NCI-H2107 treated with DMSO at 0.1 percent for 48 hours (cell line): ENCODE measurements around the gene SRPK1.
"Not testable (repeated sequence)": the region's sequence is repeated elsewhere in the genome, so short reads cannot be mapped to it uniquely, and the experiment has no call there.

Source experiments
- DNase-seq: peaks from one replicate; lab custom pipeline; 2025; ENCODE audit not compliant: unreplicated experiment; lab: John Stamatoyannopoulos, UW

The SRPK1 gene

DNA sequence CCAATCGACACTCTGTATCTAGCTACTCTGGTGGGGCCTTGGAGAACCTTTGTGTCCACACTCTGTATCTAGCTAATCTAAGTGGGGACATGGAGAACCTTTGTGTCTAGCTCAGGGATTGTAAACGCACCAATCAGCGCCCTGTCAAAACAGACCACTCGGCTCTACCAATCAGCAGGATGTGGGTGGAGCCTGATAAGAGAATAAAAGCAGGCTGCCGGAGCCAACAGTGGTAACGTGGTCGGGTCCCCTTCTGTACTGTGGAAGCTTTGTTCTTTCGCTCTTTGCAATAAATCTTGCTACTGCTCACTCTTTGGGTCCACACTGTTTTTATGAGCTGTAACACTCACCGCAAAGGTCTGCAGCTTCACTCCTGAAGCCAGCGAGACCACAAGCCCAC, 11.0 kb upstream of the SRPK1 start:
- not testable (repeated sequence) for DNase-seq

DNA sequence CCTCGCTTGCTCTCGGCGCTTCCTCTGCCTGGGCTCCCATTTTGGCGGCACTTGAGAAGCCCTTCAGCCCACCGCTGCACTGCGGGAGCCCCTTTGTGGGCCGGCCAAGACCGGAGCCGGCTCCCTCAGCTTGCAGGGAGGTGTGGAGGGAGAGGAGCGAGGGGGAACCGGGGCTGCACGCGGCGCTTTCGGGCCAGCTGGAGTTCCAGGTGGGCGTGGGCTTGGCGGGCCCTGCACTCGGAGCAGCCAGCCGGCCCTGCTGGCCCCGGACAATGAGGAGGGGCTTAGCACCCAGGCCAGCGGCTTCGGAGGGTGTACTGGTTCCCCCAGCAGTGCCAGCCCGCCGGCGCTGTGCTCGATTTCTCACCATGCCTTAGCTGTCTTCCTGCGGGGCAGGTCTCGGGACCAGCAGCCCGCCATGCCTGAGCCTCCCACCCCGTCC, 10.2 kb upstream of the SRPK1 start:
- DNase-seq: no peak

DNA sequence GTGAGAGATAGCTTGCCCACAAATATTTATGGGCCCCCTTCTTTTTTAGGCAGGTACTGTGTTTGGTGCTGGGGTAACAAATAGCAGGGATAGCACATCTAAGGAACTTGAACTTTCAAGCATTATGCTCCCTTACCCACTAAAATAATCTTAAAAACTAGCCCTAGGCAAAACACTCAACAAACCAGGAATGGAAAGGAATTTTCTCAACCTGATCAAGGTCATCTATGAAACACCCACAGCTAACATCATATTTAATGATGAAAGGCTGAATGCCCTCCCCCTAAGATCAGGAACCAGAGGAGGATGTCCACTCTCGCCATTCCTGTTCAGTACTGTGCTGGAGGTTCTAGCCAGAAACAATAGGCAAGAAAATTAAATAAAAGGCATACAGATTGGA, 8.7 kb upstream of the SRPK1 start:
- DNase-seq: no peak

DNA sequence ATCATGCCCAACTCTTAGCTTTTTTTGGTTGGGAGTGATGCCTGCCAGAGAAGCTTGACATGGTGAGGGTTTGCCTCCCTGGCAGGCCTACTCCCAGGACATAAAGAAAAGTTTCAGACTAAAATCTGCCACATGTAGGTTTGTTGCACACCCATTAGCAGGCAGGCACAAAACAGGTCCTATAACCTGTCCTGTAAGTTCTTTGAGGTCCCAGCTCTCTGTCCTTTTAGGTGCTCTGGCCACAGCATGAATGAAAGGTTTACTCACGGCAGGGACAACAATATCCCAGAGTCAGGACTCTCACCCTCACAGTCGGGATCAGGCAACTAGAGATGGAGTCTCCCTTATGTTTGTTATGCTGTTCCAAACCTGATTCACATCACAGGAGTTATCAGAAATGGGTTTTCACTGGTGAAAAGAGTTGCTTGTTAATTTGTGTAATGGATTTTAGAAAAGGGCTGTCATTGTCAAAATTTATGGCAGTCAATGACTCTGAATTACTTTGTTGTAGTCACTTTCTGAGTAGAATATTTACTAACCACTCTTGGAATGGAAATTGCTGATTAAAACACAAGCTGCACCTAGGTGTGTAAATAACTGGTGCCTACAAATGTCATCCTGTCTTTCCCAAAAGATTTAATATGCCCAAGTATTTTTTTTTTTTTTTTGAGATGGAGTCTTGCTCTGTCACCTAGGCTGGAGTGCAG, 5.8 kb upstream of the SRPK1 start:
- no peak for DNase-seq

DNA sequence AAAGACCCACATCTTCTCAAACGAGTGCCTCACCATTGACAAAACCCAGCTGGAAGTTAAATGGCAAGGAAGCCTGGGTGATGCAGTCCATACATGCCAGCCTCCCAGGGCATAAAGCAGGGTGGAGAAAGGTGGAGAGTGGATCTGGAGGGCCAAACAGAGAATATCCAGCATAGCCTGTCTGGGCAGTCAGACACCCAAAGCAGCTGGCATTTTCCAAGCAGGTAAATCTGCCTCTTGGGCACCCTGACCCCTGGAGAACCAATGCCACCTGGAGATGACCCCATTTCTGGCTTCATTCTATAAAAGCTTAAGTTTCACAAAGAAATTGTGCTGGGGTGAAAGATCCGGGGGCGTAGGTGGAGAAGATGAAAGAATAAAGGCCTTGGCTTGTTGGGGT, 5.1 kb upstream of the SRPK1 start:
- no peak for DNase-seq

DNA sequence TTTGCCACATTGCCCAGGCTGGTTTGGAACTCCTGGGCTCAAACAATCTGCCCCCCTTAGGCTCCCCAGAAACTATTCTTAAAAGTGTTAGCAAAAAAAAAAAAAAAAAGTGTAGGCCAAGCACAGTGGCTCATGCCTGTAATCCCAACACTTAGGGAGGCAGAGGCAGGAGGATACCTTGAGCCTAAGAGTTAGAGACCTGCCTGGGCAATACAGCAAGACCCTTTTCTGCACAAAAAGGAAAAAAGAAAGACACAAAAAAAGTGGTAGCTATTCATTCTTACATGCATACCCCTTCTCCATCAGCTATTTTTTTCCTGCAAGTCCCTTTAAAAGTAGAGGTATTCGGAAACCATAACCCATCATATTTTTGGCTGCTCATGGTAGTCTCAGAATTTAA, 3.2 kb upstream of the SRPK1 start:
- no peak for DNase-seq

DNA sequence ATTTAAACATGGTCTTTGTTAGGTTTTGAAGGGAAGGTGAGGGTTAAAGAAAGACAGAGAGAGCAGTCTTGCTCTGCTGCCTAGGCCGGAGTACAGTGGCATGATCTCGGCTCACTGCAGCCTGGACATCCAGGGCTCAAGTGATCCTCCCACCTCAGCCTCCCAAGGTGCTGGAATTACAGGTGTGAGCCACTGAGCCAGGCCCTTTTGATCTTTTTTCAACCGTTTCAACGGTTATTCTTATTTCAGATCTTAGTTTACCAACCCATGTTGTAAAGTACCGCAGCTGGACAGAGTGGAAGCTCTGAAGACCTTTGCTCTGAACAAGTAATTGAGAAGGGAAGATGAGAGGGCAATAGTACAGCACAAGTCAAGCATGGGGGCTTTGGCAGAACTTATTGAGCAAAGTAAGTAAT, 1.2 kb upstream of the SRPK1 start:
- DNase-seq: no peak

DNA sequence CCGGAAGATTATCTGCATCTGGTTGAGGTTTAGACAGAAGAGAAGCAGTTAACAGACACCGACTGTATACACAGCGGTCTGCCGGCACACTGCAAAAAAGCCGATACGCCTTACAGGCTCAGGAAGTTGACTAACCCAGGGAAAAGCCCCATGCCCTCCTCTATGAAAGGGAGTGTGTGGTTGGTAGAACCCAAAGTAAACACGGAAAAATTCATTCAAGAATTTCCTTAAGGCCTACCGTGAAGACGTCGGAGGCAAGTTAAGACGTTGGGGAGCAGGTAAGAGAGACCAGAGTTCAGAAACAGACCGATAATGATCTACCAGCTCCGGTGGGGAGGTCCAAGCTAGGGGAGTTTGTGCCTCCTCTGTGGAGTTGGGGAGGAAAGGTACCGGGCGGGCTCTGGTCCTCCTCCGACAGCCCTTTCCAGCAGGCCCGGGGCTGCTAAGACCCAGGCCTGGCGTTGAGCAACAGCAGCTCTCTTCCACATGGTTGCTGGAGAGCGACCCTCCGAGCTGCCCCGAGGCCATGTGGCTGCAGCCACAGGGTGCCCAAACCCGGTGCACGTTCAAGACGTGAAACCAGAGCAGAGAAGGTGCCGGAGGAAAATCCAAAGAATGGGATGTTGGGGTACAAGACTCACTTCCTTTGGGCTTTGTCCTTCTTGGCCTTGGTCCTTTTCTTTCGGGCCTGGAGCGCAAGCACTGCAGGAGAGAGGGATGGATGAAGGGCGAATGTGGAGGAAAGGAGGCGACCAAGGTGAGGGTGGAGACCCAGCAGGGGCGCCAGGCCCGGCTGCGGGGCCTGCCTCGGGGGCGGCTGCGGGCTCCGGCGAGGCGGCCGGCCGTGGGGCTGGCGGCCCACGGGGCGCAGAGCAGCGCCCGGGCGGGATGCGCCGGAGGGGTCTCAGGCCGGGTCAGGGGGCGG, 809 bp downstream of the SRPK1 start:
- no peak for DNase-seq

DNA sequence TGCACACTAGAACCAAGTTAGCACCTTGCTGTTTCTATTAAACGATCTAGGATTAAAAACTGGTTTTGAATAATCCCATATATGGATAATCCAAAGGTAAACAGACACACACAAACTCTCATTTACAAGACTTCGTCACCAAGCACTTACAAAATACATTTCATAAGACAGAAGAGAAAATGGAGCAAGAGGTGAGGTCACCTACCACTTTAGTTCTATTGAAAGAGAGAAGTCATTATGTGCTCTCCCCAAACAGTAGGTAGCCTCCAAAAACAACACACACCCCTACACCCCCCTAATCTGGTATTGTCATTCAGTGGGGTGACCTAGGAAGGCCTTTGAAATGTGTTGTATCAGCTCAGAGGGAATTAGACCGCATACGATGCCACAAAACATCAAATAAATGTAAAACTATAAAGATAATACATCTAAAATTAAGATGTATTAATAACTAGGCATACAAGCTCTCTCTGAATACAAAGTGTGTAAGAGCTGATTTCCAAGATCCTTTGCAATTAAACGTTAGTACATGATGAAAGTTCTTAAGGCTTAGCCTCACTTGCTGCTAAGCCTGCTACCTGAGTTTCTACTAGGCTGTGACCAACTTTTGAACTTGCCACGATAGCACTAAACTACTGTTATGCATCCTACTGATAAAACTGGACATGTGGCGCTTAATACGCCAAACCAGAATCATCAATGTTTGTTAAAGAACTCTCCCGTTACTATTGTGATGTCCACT, 1.6 kb downstream of the SRPK1 start:
- DNase-seq: no peak

DNA sequence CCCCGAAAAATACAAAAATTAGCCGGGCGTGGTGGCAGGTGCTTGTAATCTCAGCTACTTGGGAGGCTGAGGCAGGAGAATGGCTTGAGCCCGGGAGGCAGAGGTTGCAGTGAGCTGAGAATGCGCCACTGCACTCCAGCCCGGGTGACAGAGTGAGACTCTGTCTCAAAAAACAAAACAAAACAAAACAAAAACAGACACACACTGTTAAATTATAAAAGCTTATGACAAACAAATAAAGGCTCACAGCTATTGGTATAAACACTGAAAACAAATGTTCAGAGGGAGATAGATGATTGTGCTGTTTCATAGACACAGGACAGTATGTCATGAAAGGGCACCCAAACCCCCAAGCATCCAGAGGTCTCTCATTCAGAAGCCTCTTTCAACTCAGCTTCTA, 4.0 kb downstream of the SRPK1 start:
- DNase-seq: not testable (repeated sequence)

DNA sequence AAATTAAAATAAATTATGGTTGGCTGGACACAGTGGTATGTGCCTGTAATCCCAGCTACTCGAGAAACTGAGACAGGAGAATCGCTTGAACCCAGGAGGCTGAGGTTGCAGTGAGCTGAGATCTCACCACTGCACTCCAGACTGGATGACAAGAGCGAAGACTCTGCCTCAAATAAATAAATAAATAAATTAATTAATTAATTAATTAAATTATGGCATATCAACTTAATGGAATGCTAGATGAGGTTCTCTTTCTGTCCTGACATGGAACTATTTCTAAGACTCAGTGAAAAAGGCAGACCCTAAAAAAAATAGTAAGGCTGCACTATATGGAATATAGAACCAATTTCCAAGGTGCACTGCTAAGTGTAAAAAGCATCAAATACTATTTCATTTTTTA, 4.8 kb downstream of the SRPK1 start:
- no peak for DNase-seq

DNA sequence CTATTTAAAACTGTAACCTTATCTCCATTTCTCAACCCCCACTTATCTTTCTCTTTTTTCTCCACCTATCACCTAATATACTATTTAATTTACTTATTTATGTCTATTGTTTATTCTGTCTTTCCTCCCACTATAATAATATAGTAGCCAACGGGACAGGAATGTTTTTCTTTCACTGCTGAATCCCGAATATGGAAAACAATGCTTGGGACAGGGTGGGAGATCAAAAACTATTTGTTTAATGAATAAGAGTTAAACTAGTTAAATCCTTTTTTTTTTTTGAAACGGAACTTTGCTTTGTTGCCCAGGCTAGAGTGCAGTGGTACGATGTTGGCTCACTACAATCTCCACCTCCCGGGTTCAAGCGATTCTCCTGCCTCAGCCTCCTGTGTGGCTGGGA, 6.4 kb downstream of the SRPK1 start:
- DNase-seq: no peak

DNA sequence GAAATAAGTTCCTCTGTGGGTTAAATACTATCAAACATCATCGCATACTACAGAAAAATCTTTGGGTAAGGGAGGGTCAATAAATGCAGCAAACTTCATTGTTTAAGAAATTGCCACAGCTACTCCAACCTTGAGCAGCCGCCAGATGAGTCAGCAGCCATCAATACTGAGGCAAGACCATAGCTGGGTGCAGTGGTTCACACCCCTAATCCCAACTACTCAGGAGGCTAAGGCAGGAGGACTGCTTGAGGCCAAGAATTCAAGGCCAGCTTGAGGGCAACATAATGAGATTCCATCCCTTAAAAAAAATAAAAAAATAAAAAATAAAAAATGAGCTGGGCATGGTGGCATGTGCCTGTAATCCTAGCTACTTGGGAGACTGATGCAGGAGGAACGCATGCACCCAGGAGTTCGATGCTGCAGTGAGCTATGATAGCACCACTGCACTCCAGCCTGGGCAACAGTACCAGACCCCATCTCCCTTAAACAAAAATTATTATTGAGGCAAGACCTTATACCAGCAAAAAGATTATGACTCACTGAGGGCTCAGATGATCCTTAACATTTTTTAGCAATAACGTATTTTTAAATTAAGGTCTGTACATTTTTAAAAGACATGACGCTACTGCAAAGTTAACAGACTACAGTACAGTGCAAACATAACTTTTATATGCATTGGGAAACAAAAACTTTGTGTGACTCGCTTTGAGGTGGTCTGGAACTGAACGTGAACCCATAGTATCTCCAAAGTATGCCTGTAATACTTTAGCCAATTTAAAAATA, 8.8 kb downstream of the SRPK1 start:
- DNase-seq: no peak

DNA sequence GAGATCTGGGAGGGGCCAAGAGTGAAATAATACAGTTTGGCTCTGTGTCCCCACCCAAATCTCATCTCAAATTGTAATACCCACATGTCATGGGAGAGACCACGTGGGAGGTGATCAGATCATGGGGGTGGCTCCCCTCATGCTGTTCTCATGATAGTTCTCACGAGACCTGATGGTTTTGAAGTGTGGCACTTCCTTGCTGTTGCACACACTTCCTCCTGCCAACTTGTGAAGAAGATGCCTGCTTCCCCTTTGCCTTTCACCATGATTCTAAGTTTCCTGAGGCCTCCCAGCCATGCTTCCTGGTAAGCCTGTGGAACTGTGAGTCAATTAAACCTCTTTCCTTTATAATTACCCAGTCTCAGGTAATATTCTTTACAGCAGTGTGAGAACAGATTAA, 11.3 kb downstream of the SRPK1 start:
- not testable (repeated sequence) for DNase-seq

DNA sequence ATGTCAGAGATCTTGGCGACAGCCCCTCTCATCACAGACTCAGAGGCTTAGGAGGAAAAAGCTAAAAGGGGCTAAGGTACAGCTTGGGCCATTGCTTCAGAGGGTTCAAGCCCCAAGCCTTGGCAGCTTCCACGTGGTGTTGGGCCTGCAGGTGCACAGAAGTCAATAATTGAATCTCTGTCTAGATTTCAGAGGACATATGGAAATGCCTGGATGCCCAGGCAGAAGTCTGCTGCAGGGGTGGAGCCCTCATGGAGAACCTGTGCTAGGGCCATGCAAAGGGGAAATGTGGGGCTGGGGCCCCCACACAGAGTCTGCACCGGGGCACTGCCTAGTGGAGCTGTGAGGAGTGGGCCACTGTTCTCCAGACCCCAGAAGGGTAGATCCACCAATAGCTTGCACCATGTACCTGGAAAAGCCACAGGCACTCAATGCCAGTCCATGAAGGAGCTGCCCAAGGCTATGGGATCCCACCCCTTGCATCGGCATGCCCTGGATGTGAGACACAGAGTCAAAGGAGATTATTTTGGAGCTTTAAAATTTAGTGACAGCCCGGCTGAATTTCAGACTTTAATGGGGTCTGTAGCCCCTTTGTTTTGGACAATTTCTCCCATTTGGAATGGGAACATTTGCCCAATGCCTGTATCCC, 12.0 kb downstream of the SRPK1 start:
- not testable (repeated sequence) for DNase-seq

DNA sequence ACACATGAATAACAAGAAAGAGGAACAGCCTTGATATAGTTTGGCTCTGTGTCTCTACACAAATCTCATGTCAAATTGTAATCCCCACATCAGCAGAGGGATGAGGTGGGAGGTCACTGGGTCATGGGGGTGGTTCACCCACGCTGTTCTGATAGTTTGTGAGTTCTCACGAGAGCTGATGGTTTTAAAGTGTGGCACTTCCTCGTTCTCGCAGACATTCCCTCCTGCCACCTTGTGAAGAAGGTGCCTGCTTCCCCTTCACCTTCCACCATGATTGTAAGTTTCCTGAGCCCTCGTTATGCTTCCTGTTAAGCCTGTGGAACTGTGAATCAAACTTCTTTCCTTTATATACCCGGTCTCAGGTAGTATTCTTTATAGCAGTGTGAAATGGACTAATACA, 13.1 kb downstream of the SRPK1 start:
- no peak for DNase-seq

DNA sequence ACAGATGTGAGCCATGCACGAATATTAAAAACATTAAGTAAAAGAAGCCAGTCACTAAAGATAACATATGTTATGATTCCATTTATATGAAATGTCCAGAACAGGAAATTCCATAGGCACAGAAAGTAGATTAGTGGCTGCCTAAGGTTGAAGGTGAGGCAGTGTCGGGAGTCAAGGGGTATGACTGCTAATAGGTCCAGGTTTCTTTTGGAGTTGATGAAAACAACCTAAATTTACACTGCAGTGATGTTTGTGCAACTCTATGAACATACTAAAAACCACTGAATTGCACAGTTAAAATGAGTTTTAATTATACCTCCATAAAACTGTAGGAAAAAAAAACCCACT, 14.4 kb downstream of the SRPK1 start:
- DNase-seq: no peak

DNA sequence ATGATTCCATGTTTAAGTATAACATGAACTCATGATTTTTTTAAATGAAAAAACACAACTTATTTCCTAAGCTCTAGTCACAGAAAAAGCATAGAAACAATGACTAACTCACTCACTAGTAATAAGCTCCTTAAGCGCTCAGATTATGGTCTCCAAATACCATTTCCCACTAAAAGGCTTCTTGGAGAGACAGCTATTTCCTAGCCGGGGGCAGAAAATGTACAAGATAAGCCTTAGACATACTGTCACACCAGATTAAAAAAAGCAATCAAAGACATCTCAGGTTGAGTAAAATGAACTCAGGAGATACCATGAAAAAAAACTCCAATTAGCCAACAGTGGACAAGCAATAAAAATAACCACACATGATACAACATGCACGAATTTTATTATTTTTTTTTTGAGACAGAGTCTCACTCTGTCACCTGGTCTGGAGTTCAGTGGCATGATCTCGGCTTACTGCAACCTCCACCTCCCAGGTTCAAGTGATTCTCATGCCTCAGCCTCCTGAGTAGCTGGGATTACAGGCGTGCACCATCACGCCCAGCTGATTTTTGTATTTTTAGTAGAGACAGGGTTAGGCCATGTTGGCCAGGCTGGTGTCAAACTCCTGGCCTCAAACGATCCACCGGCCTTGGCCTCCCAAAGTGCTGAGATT, 14.9 kb downstream of the SRPK1 start:
- DNase-seq: no peak

DNA sequence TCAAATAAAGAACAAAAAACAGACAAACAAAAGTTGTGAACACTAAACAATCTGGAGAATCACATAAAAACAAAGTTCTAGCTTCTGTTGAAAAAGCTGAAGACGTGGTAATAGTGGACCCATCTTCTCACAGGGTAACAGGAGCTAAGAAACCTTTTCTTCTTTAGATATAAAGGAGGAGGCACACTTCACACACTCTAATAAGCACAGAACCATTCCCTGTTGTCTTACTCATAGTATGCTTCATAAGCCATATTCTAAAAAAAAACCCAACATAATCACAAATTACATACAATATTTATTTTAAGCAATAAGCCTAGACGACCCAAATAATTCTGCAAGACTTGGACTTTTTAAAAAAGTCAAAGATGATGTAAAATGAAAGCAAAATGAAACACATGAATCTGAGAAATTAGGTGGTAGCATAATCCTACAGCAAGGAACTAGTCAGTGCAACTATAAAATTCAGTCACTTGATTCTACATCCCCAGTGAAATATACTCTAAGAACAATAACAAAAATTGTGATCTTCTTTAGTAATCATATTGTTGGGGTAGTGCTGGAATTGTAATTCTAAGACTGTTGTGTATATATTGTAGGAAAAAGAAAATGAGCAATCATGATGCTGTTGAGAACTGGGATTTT, 15.6 kb downstream of the SRPK1 start:
- no peak for DNase-seq
